Mammary epithelial cell (primary cell): ENCODE data around the gene MED27.
"Not testable (repeated sequence)": the region's sequence is repeated elsewhere in the genome, so short reads cannot be mapped to it uniquely, and the experiment has no call there.

Source experiments
- EZH2 ChIP-seq: IDR thresholded peaks from 2 replicates; pipeline ENCODE4 v1.6.1; 2012; ENCODE audit warnings: low read length, inconsistent platforms, borderline replicate concordance
- TF ChIP-seq, protein P1 (sequence below), 2 donors: IDR thresholded peaks in 1 of 2; conservative IDR thresholded peaks in 1 of 2; 2 replicates each; pipeline ENCODE4 v1.5.1; 2011 to 2012; ENCODE audit warnings: inconsistent platforms in 2 of 2, low read length in 2 of 2, mild to moderate bottlenecking in 2 of 2, control low read depth in 1 of 2, low read depth in 1 of 2; ENCODE audit not compliant: insufficient read depth in 1 of 2; ENCODE audit errors: extremely low read depth in 1 of 2

DNA sequence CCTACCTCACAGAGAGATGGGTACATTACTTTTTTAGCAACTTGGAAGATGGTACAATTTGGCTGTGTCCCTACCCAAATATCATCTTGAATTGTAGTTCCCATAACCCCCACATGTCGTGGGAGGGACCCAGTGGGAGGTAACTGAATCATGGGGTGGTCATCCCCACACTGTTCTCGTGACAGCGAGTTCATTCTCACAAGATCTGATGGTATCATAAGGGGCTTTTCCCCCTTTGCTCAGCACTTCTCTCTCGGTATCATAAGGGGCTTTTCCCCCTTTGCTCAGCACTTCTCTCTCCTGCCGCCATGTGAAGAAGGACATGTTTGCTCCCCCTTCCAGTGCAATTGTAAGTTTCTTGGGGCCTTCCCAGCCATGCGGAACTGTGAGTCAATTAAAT is 21.4 kb downstream of the MED27 start:
- TF ChIP-seq, protein P1, sequence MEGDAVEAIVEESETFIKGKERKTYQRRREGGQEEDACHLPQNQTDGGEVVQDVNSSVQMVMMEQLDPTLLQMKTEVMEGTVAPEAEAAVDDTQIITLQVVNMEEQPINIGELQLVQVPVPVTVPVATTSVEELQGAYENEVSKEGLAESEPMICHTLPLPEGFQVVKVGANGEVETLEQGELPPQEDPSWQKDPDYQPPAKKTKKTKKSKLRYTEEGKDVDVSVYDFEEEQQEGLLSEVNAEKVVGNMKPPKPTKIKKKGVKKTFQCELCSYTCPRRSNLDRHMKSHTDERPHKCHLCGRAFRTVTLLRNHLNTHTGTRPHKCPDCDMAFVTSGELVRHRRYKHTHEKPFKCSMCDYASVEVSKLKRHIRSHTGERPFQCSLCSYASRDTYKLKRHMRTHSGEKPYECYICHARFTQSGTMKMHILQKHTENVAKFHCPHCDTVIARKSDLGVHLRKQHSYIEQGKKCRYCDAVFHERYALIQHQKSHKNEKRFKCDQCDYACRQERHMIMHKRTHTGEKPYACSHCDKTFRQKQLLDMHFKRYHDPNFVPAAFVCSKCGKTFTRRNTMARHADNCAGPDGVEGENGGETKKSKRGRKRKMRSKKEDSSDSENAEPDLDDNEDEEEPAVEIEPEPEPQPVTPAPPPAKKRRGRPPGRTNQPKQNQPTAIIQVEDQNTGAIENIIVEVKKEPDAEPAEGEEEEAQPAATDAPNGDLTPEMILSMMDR (conservative IDR thresholded peaks at IDR 0.05 in 1 of 2, IDR thresholded peaks at IDR 0.05 in 1 of 2; ENCODE audit: extremely low read depth in 1 of 2, insufficient read depth in 1 of 2, low read depth in 1 of 2, low read length in 2 of 2) = not testable (repeated sequence)
- not testable (repeated sequence) for TF ChIP-seq EZH2
